Measurements from ENCODE around the gene KLHL26.

GRCh38 chr19:18716857-18717256, 80.0 kb downstream of the KLHL26 start:
- TF ChIP-seq CTCF (IDR thresholded peaks at IDR 0.05) = no peak
- no peak for TF ChIP-seq POLR2AphosphoS5 (IDR thresholded peaks at IDR 0.05)
- TF ChIP-seq POLR2A (IDR thresholded peaks at IDR 0.05) = no peak
- TF ChIP-seq EP300 (IDR thresholded peaks at IDR 0.05; ENCODE audit: low read depth) = no peak

Data from transverse colon (tissue), 4 donors.